Lower leg skin (tissue), 4 donors: Measurements from ENCODE around the gene MRPL36. TPM values are rescaled to one million over a fixed set of nuclear protein-coding genes. Genes with fewer than 3 reads are reported as not detected.

ENCODE experiments used
- DNase-seq, 2 donors: peaks; one replicate each; pipeline ENCODE4 v3.0.0-alpha.2; 2019; ENCODE audit warnings: low spot score in 2 of 2
- H3K4me3 ChIP-seq: fragments of 200-600 bp; sonication (generic); 2 replicates; pipeline ENCODE4 v1.5.1; 2017; ENCODE audit warnings: mild to moderate bottlenecking, low read depth; ENCODE audit not compliant: poor library complexity, severe bottlenecking
- POLR2A ChIP-seq, 2 donors: fragments of 450-650 bp; IDR thresholded peaks; one replicate each; pipeline ENCODE4 v1.6.1; 2016 to 2017; ENCODE audit warnings: antibody characterized with exemption in 2 of 2, mild to moderate bottlenecking in 1 of 2, moderate library complexity in 1 of 2
- WGBS, 2 donors: methylation state at CpG; one replicate each; pipeline ENCODE4 v1.1.5; 2018; 5-methylcytosine and 5-hydroxymethylcytosine counted together
- intact Hi-C: fragments of 100-400 bp; cut with DNase I; formaldehyde crosslinking; loops from one replicate; pipeline ENCODE4 v1.15.0; 2023; ENCODE audit warnings: low total_unique reads
- total RNA-seq, 4 donors: library from RNA; depleted of rRNA; stranded (reverse); fragments of >200 nt; gene quantifications; one replicate each; pipeline ENCODE4 v1.1.0, GENCODE V29; 2016
- TF ChIP-seq, protein P1 (sequence below), 3 donors: fragments of 450-650 bp; IDR thresholded peaks; one replicate each; pipeline ENCODE4 v1.5.1; 2016; ENCODE audit warnings: antibody characterized with exemption in 3 of 3, mild to moderate bottlenecking in 3 of 3, moderate library complexity in 2 of 3

MRPL36 gene
- total RNA-seq, 4 donors from 2014 or later: 34.6 to 59.4 (median 42.6) TPM

DNA sequence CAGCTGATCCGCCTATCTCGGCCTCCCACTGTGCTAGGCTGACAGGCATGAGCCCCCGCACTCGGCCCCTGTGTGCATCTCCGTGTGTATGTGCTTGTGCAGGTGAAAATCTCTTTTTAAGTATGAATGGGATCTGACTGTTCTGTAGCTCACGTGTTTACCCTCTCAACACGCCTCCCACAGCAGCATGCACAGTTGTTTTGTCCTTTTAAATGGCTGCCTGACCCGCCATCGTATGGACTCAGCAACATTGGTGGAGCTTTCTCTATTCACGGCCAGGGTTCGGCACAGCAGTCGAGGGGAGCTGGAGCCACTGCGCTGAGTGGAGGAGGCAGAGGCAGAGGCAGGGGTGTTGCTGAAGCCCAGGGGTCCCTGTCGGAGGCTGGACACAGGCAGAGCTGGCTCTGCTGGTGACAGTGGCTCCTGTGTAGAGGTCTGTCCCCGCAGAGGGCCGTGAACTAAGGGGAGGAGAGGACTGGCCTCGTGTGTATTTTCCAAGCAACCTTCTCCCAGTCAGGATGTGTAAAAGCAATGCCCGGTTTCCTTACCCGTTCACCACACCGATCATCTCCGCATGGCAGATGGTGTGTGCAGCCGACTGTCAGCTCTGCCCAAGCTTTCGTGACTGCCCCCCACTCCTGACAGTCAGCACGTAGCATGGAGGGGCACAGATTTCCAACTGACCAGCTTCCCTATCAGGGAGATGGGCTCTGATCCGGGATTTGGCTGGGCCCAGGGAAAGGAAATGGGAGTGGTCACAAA is 37.3 kb downstream of the MRPL36 start:
- no peak overlapping the region for H3K4me3 ChIP-seq
- TF ChIP-seq POLR2A (IDR thresholded peaks at IDR 0.05): no peak
- TF ChIP-seq, protein P1, sequence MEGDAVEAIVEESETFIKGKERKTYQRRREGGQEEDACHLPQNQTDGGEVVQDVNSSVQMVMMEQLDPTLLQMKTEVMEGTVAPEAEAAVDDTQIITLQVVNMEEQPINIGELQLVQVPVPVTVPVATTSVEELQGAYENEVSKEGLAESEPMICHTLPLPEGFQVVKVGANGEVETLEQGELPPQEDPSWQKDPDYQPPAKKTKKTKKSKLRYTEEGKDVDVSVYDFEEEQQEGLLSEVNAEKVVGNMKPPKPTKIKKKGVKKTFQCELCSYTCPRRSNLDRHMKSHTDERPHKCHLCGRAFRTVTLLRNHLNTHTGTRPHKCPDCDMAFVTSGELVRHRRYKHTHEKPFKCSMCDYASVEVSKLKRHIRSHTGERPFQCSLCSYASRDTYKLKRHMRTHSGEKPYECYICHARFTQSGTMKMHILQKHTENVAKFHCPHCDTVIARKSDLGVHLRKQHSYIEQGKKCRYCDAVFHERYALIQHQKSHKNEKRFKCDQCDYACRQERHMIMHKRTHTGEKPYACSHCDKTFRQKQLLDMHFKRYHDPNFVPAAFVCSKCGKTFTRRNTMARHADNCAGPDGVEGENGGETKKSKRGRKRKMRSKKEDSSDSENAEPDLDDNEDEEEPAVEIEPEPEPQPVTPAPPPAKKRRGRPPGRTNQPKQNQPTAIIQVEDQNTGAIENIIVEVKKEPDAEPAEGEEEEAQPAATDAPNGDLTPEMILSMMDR (IDR thresholded peaks at IDR 0.05): no peak
- peak in 1 of 2 donors; percentile 59 for DNase-seq
- 84 to 88% methylated on average over 25 of the region's 25 CpGs for WGBS, 2 donors
- intact Hi-C loops: no loop called here

DNA sequence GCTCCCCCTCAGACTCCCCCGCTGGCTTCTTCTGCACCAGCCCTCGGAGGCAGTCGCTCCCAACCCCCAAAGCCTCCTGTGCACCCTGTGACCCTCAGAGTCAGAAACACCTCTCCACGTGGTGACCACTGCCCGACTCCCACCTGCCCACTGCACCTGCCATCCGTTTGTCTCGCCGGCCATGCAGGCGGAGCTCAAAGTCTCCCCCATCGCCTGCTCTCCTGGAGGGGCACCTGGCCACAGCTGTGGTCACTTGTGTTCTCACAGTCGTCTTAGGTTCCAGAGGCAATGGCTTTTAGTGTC is 38.2 kb downstream of the MRPL36 start:
- intact Hi-C loops: no loop called here
- 89 to 90% methylated on average over 11 of the region's 11 CpGs for WGBS, 2 donors
- peak in 1 of 2 donors; percentile 78 for DNase-seq
- TF ChIP-seq, protein P1 (IDR thresholded peaks at IDR 0.05): no peak
- TF ChIP-seq POLR2A (IDR thresholded peaks at IDR 0.05): no peak
- H3K4me3 ChIP-seq: no peak overlapping the region

DNA sequence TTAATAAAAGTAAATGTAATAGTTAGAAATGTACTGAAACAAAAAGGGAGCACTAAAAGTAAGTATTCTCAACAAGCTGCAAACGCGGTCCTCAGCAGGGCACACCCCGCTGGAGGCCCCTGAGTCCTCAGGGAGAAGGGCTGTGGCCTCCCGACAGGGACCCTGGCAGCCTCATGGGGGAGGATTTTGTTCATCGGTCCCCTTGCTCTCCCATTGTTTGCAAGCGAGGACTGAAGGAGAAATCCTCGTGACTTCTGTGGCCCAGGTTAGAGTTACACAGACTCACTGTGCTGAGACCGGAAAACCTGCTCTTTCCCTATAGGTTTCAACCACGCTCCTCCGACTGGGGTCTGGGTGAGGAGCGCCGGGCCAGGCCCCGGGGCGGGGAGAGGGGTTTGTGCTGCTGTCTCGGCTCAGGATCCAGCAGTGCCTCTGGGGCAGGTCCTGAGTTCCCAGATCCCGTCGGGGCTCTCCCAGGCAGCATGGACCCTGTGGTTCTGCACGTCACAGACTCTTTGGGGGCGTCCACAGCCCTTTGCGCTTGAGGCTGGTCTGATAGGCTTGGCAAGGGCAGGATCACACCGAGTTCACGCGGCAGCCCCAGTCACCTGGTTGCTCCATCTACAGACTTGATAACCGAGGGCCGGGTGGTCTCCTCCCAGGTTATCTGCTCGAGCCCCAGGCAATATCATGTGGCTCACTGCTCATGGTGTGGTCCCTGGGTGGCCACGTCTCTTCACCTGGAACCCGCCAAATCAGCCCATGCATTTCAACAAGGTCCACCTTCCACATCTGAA is 38.8 kb downstream of the MRPL36 start:
- no peak overlapping the region for H3K4me3 ChIP-seq
- intact Hi-C loops: no loop called here
- WGBS, 2 donors: 62 to 73% methylated on average over 22 to 27 of the region's 28 CpGs
- no peak for TF ChIP-seq POLR2A (IDR thresholded peaks at IDR 0.05)
- TF ChIP-seq, protein P1 (IDR thresholded peaks at IDR 0.05): no peak
- DNase-seq: peak in 1 of 2 donors; percentile 79

DNA sequence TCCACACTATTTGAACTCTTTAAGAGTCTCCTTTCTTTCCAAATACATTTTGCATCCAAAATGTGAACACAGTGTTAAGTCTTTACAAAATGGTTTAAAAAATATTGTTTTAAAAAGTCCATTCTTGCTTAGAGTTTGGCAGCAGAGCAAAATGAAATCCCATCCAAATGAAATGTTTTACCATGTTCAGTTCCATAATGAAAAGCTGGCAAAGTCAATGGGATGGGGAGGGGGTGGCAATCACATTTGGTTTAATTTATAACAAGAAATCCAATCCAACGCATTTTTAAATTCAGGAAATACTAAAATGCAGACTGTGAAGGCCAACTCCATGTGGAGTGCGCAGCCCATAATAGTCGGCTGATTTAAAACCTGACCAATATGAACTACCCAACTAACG is 39.4 kb downstream of the MRPL36 start:
- H3K4me3 ChIP-seq: no peak overlapping the region
- intact Hi-C loops: no loop called here
- 67 to 70% methylated on average over 4 of the region's 4 CpGs for WGBS, 2 donors
- no peak for DNase-seq
- TF ChIP-seq POLR2A (IDR thresholded peaks at IDR 0.05): no peak
- TF ChIP-seq, protein P1 (IDR thresholded peaks at IDR 0.05): no peak

DNA sequence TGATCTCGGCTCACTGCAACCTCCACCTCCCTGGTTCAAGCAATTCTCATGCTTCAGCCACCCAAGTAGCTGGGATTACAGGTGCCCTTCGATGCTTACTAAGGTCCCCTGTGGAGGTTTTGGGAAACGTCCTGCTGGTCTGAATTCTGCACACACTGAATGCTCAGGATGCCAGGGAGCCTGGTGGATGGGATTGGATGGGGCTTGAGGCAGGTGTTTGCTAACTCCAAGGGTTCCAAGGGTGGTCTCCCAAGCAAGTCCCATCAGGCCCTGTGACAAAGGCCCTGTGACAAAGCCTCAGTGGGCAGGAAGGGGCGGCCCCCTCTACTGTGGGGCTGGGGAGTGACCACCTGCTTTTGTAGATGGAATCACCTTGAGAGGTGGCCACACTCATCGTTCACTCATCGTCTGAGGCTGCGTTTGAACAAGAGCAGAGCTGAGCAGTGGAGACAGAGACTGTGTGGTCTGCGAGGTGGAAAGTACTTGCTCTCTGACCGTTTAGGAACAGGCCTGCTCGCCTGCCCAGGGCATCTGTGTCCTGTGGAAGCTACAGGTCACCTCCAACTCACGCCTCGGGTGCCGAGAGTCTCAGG is 40.2 kb downstream of the MRPL36 start:
- peak in 1 of 2 donors; percentile 74 for DNase-seq
- no peak for TF ChIP-seq POLR2A (IDR thresholded peaks at IDR 0.05)
- TF ChIP-seq, protein P1 (IDR thresholded peaks at IDR 0.05): no peak
- intact Hi-C loops: no loop called here

More for the DNA sequence above, 40.2 kb downstream of the MRPL36 start:
- WGBS, 2 donors: 80 to 82% methylated on average over 13 of the region's 13 CpGs
- H3K4me3 ChIP-seq: no peak overlapping the region
